Endothelial cell of umbilical vein (primary cell): ENCODE results near the gene UBE2E2. TPM values are rescaled to one million over a fixed set of nuclear protein-coding genes. Genes with fewer than 3 reads are reported as not detected.

ENCODE experiments used
- BruUV-seq: library from RNA; stranded (reverse); fragments of 400-500 nt; replicated peaks from 2 replicates; lab custom pipeline; 2021; lab: Mats Ljungman, UMichigan
- CTCF ChIA-PET: fragments of 300-600, 350-600 bp; sonication (Branson Sonifier 250); formaldehyde crosslinking; loops from one replicate; lab custom pipeline; 2021; ENCODE audit warnings: antibody characterized with exemption, inconsistent platforms; lab: Charles Lee
- POLR2A ChIA-PET: fragments of 300-600, 350-600 bp; sonication (Branson Sonifier 250); formaldehyde crosslinking; loops from one replicate; lab custom pipeline; 2021; ENCODE audit warnings: antibody characterized with exemption, inconsistent platforms; lab: Charles Lee
- DNase-seq: peaks from one replicate; pipeline ENCODE4 v3.0.0-alpha.2; 2011; ENCODE audit warnings: low read depth, low spot score
- FAIRE-seq: peaks from 2 replicates; lab custom pipeline; 2011; peaks lifted over from hg19 to GRCh38; lab: Jason Lieb, UNC
- H2AFZ ChIP-seq: 2 replicates; pipeline ENCODE4 v1.6.0; 2012; ENCODE audit warnings: low read depth, low read length, control low read depth, inconsistent platforms
- H3K27ac ChIP-seq: 2 replicates; pipeline ENCODE4 v1.5.1; 2011; ENCODE audit warnings: low read depth, mild to moderate bottlenecking, control low read depth, low read length, moderate library complexity; ENCODE audit not compliant: insufficient read depth
- H3K27me3 ChIP-seq, 2 experiments: 2 replicates each; pipeline versions ENCODE4 v1.6.0 to v1.6.1; 2011; ENCODE audit warnings: low read length in 2 of 2, mixed read lengths in 1 of 2; ENCODE audit not compliant: control insufficient read depth in 2 of 2, insufficient read depth in 2 of 2
- H3K36me3 ChIP-seq, 2 experiments: 2 replicates in 1 of 2; 3 replicates in 1 of 2; pipeline ENCODE4 v1.5.1; 2011; ENCODE audit warnings: low read length in 2 of 2, mild to moderate bottlenecking in 1 of 2, moderate library complexity in 1 of 2; ENCODE audit not compliant: control insufficient read depth in 2 of 2, insufficient read depth in 2 of 2; ENCODE audit errors: extremely low read depth in 1 of 2
- H3K4me1 ChIP-seq: 3 replicates; pipeline ENCODE4 v1.5.1; 2011; ENCODE audit warnings: mild to moderate bottlenecking, low read length; ENCODE audit not compliant: control insufficient read depth, insufficient read depth; ENCODE audit errors: extremely low read depth
- H3K4me2 ChIP-seq: 2 replicates; pipeline ENCODE4 v1.6.1; 2011; ENCODE audit warnings: low read length, control low read depth, mixed read lengths; ENCODE audit not compliant: insufficient read depth
- H3K4me3 ChIP-seq, 3 experiments: fragments of 200-600 bp in 1 of 3; sonication (generic), shearing (Covaris generic) in 1 of 3; replicated peaks in 1 of 3; 2 replicates each; pipeline ENCODE4 v1.5.1; 2011 to 2016; ENCODE audit warnings: control low read depth in 3 of 3, low read length in 3 of 3, mild to moderate bottlenecking in 2 of 3, inconsistent platforms in 1 of 3, low read depth in 1 of 3, moderate library complexity in 1 of 3; ENCODE audit not compliant: insufficient read depth in 1 of 3
- H3K79me2 ChIP-seq: 2 replicates; pipeline ENCODE4 v1.6.0; 2012; ENCODE audit warnings: low read length, inconsistent platforms; ENCODE audit not compliant: control insufficient read depth, insufficient read depth
- H3K9ac ChIP-seq: replicated peaks from 2 replicates; pipeline ENCODE3; 2011; ENCODE audit warnings: low read length, control low read depth; ENCODE audit not compliant: insufficient read depth; ENCODE audit errors: extremely low read depth
- H3K9me1 ChIP-seq: replicated peaks from 3 replicates; pipeline ENCODE4 v1.6.0; 2011; ENCODE audit warnings: mild to moderate bottlenecking, low read length; ENCODE audit not compliant: control insufficient read depth, insufficient read depth; ENCODE audit errors: extremely low read depth
- H3K9me3 ChIP-seq: replicated peaks from 2 replicates; pipeline ENCODE4 v1.5.1; 2012; ENCODE audit warnings: low read length, inconsistent platforms; ENCODE audit not compliant: control insufficient read depth, insufficient read depth
- H4K20me1 ChIP-seq: replicated peaks from 2 replicates; pipeline ENCODE3; 2011; ENCODE audit warnings: mild to moderate bottlenecking, low read length; ENCODE audit not compliant: control insufficient read depth, insufficient read depth; ENCODE audit errors: extremely low read depth
- CTCF ChIP-seq, 2 donors: IDR thresholded peaks; 1 replicate in 1 of 2; 2 replicates in 1 of 2; pipeline ENCODE4 v1.5.1; 2011; ENCODE audit warnings: low read length in 2 of 2, mild to moderate bottlenecking in 2 of 2, moderate library complexity in 2 of 2, control low read depth in 1 of 2, inconsistent platforms in 1 of 2, low read depth in 1 of 2; ENCODE audit not compliant: insufficient read depth in 1 of 2; ENCODE audit errors: extremely low read depth in 1 of 2
- EZH2 ChIP-seq: IDR thresholded peaks from 2 replicates; pipeline ENCODE4 v1.6.1; 2012; ENCODE audit warnings: borderline replicate concordance, low read depth, mild to moderate bottlenecking, moderate library complexity, low read length, inconsistent platforms; ENCODE audit not compliant: severe bottlenecking
- FOS ChIP-seq: IDR thresholded peaks from 2 replicates; pipeline ENCODE4 v1.6.1; 2011; ENCODE audit warnings: mild to moderate bottlenecking, low read length, moderate library complexity, borderline replicate concordance; ENCODE audit not compliant: insufficient read depth
- GATA2 ChIP-seq: IDR thresholded peaks from 2 replicates; pipeline ENCODE4 v1.7.0; 2011; ENCODE audit warnings: low read depth, mild to moderate bottlenecking, moderate library complexity, mixed read lengths, low read length; ENCODE audit not compliant: insufficient read length, insufficient read depth
- JUN ChIP-seq: IDR thresholded peaks from 2 replicates; pipeline ENCODE4 v1.6.1; 2011; ENCODE audit warnings: borderline replicate concordance, low read depth; ENCODE audit not compliant: insufficient read length, insufficient read depth
- MAX ChIP-seq: IDR thresholded peaks from 2 replicates; pipeline ENCODE4 v1.6.1; 2011; ENCODE audit not compliant: insufficient read depth, insufficient read length
- MYC ChIP-seq: IDR thresholded peaks from one replicate; pipeline ENCODE4 v1.6.1; 2011; ENCODE audit warnings: mild to moderate bottlenecking, low read depth, low read length
- POLR2A ChIP-seq: IDR thresholded peaks from 2 replicates; pipeline ENCODE4 v1.6.1; 2012; ENCODE audit warnings: low read depth, mild to moderate bottlenecking, control low read depth, low read length
- POLR2AphosphoS5 ChIP-seq: IDR thresholded peaks from 2 replicates; pipeline ENCODE4 v1.6.1; 2012; ENCODE audit warnings: low read depth, mild to moderate bottlenecking, control low read depth, low read length, moderate library complexity; ENCODE audit not compliant: insufficient read depth
- dilution Hi-C: fragments of 300-500 bp; cut with MboI; formaldehyde crosslinking; loops from one replicate; pipeline ENCODE4 v1.15.0; 2019; ENCODE audit warnings: low sequenced_read_pairs; ENCODE audit not compliant: extremely low pct_ligation_motif_present
- intact Hi-C: fragments of 100-400 bp; cut with micrococcal nuclease; formaldehyde crosslinking; loops from one replicate; pipeline ENCODE4 v1.10.0; 2022
- polyA plus RNA-seq, 4 experiments: library from polyadenylated mRNA; depleted of rRNA in 3 of 4; stranded (reverse) in 3 of 4; unstranded in 1 of 4; fragments of >200 nt; gene quantifications; 2 replicates each; pipeline versions ENCODE4 v1.2.1 to v1.2.3, GENCODE V29; 2011 to 2012; ENCODE audit warnings: missing spikeins in 1 of 4
- total RNA-seq: library from RNA; stranded (reverse); gene quantifications from 2 replicates; pipeline ENCODE4 v1.2.3, GENCODE V29; 2021

The UBE2E2 gene
- total and polyA plus RNA-seq, 2 donors (not counting 3 experiments of a cell fraction or from before 2014, with no cell fraction given) = 37.0 to 45.4 TPM

GRCh38 chr3:23235264-23235663, 32.1 kb downstream of the UBE2E2 start:
- Histone ChIP-seq H3K36me3 (no peaks in the 10 kb centered on the region), H3K4me2 (no peak overlapping the region), H4K20me1 (peaks cover 4% of the 10 kb centered on the region), H3K4me1 (peaks cover 5% of the 10 kb centered on the region), H3K27ac (no peak overlapping the region), H3K9me1 (no peaks in the 10 kb centered on the region), H3K9me3 (no peaks in the 10 kb centered on the region), H3K9ac (no peak overlapping the region), H2AFZ (no peak overlapping the region), H3K27me3 (no peaks in the 10 kb centered on the region), H3K79me2 (peaks cover 14% of the 10 kb centered on the region), H3K4me3 (no peak overlapping the region)
- TF ChIP-seq MAX (no peak), FOS (no peak), POLR2AphosphoS5 (no peak), MYC (no peak), GATA2 (no peak), JUN (no peak), CTCF (IDR thresholded peaks at IDR 0.05; ENCODE audit: extremely low read depth in 1 of 2, insufficient read depth in 1 of 2, low read depth in 1 of 2, low read length in 2 of 2) (no peak), POLR2A (no peak), EZH2 (no peak)
- dilution Hi-C loops (no loop called here), intact Hi-C loops (no loop called here)
- no TSS peak for BruUV-seq
- POLR2A ChIA-PET = no interaction called here
- no peak for DNase-seq
- no peak for FAIRE-seq
- CTCF ChIA-PET = no interaction called here
